C4-2B (cell line): ENCODE data around the gene ARIH2.

Experiments used
- ZFX ChIP-seq: fragments of 450-650 bp; IDR thresholded peaks from 2 replicates; pipeline ENCODE4 v1.6.1; 2017
- TF ChIP-seq, protein P1 (sequence below): fragments of 450-650 bp; conservative IDR thresholded peaks from 2 replicates; pipeline ENCODE4 v1.5.1; 2017; ENCODE audit warnings: mild to moderate bottlenecking

DNA sequence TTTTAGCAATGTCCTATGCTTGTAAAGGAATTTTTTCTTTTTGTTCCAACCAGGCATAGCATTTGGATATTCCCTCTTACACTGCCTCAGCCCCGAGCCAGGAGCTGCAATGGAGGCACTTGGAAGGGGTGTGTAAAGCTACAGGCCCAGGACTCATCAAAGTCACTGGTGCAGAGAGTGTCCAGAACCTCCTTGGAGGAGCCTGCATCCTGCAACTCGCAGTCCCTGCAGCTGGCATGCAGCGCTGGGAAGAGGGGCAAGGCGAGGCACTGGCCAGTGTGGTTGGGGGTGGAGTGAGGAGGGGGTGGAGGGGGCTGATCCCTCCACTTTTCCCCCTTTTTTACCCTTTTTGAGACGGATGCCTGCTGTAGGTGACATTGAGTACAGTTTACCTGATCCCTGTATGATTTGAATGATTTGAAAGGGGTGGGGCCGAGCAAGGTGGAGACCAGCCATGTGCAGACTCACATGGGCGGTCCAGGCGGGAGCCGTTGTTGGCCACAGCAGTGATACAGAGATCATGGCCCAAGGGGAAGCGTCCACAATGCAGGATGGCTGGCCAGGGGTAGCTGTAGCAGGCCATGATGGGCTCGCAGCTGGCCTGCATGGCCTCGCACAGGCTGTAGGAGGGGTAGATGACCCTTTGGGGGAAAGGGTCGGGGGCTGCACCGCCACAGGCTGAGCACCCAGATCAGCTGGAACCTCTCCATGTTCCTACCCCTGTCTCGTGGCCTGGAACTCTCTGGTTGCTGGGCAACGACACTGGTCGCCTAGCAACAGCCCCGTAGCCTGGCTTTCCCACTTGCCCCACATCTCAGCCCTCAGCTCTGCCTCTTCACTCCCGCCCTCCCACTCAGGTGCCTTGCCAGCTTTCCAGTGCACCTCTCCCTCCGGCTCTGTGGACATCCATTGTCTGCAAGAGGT lies 79.3 kb downstream of the ARIH2 start:
- TF ChIP-seq, protein P1, sequence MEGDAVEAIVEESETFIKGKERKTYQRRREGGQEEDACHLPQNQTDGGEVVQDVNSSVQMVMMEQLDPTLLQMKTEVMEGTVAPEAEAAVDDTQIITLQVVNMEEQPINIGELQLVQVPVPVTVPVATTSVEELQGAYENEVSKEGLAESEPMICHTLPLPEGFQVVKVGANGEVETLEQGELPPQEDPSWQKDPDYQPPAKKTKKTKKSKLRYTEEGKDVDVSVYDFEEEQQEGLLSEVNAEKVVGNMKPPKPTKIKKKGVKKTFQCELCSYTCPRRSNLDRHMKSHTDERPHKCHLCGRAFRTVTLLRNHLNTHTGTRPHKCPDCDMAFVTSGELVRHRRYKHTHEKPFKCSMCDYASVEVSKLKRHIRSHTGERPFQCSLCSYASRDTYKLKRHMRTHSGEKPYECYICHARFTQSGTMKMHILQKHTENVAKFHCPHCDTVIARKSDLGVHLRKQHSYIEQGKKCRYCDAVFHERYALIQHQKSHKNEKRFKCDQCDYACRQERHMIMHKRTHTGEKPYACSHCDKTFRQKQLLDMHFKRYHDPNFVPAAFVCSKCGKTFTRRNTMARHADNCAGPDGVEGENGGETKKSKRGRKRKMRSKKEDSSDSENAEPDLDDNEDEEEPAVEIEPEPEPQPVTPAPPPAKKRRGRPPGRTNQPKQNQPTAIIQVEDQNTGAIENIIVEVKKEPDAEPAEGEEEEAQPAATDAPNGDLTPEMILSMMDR: no peak
- TF ChIP-seq ZFX: no peak
